Kidney (tissue), 14 donors: ENCODE results near the gene ADGRL3. TPM values are rescaled to one million over a fixed set of nuclear protein-coding genes. Genes with fewer than 3 reads are reported as not detected.

ENCODE experiments used
- DNase-seq, 5 donors: peaks; one replicate each; pipeline ENCODE4 v3.0.0-alpha.2; 2013 to 2020
- FAIRE-seq: peaks from 2 replicates; lab custom pipeline; 2012; peaks lifted over from hg19 to GRCh38; lab: Jason Lieb, UNC
- H3K27ac ChIP-seq, 2 donors: one replicate each; pipeline ENCODE4 v1.7.0; 2013; ENCODE audit warnings: low read depth in 2 of 2, low read length in 2 of 2, inconsistent platforms in 1 of 2
- H3K27me3 ChIP-seq: one replicate; pipeline ENCODE4 v1.7.1; 2013; ENCODE audit warnings: low read length, inconsistent platforms; ENCODE audit not compliant: control insufficient read depth, insufficient read depth
- H3K36me3 ChIP-seq, 3 donors: one replicate each; pipeline versions ENCODE4 v1.7.0 to v1.7.1; 2013; ENCODE audit warnings: low read length in 3 of 3, control low read depth in 1 of 3, inconsistent platforms in 1 of 3; ENCODE audit not compliant: insufficient read depth in 3 of 3, control insufficient read depth in 2 of 3
- H3K4me1 ChIP-seq, 3 donors: one replicate each; pipeline versions ENCODE4 v1.7.0 to v1.7.1; 2013; ENCODE audit warnings: low read length in 3 of 3, inconsistent platforms in 1 of 3, low read depth in 1 of 3; ENCODE audit not compliant: control insufficient read depth in 2 of 3, insufficient read depth in 2 of 3
- H3K4me3 ChIP-seq, 3 donors: one replicate each; pipeline versions ENCODE4 v1.7.0 to v1.8.1; 2013; ENCODE audit warnings: low read length in 3 of 3, control low read depth in 1 of 3, inconsistent platforms in 1 of 3
- H3K9ac ChIP-seq, 3 donors: one replicate each; pipeline versions ENCODE4 v1.7.0 to v1.7.1; 2013; ENCODE audit warnings: low read length in 3 of 3, control low read depth in 1 of 3, inconsistent platforms in 1 of 3
- H3K9me3 ChIP-seq, 3 donors: one replicate each; pipeline versions ENCODE4 v1.7.0 to v1.7.1; 2013; ENCODE audit warnings: low read length in 3 of 3, control low read depth in 1 of 3, inconsistent platforms in 1 of 3; ENCODE audit not compliant: control insufficient read depth in 2 of 3, insufficient read depth in 1 of 3
- CTCF ChIP-seq: IDR thresholded peaks from 3 replicates; pipeline ENCODE4 v1.5.1; 2012; ENCODE audit warnings: mild to moderate bottlenecking, moderate library complexity, borderline replicate concordance; ENCODE audit not compliant: insufficient read depth; ENCODE audit errors: extremely low read depth
- intact Hi-C: fragments of 100-400 bp; cut with DNase I; formaldehyde crosslinking; loops from one replicate; pipeline ENCODE4 v1.11.1; 2022
- polyA plus RNA-seq: library from polyadenylated mRNA; stranded (reverse); fragments of 350-450 nt; fragmentation: Illumina TruSeq; extraction: RNeasy Lipid Tissue Mini Kit (QIAGEN cat#74804); gene quantifications from one replicate; pipeline ENCODE4 v1.2.3, GENCODE V29; 2014; ENCODE audit warnings: low read depth, low replicate concordance; ENCODE audit not compliant: insufficient read depth
- total RNA-seq: library from RNA; stranded (reverse); fragmentation: NEBNext Ultra II Directional; extraction: Animal tissue kit (Norgen Biotek cat#: 25700); gene quantifications from one replicate; pipeline ENCODE4 v1.2.1, GENCODE V29; 2021
- donor health status: control.
- donor health status: control.
- donor health status: control.
- donor health status: control.
- donor health status: control.
- donor health status: DM: yes; HTN: yes; CAD: no.
- donor health status: Normal renal cell carcinoma (clear cell type).

ADGRL3 gene
- total and polyA plus RNA-seq, 2 donors from 2014 or later = 1.3 to 8.9 TPM

GRCh38 chr4:61853041-61853440 is 652.9 kb downstream of the ADGRL3 start:
- Histone ChIP-seq H3K9ac (no peak overlapping the region), H3K27ac (no peak overlapping the region), H3K9me3 (no peaks in the 10 kb centered on the region), H3K27me3 (no peaks in the 10 kb centered on the region), H3K4me1 (no peaks in the 10 kb centered on the region), H3K36me3 (no peaks in the 10 kb centered on the region), H3K4me3 (no peak overlapping the region)
- DNase-seq (no peak), FAIRE-seq (no peak)
- no peak for TF ChIP-seq CTCF
- intact Hi-C loops = no loop called here

- intact Hi-C loops = no loop called here
- no peak overlapping the region for H3K9ac ChIP-seq
- H3K27me3 ChIP-seq = no peaks in the 10 kb centered on the region
- H3K4me1 ChIP-seq = no peaks in the 10 kb centered on the region
- H3K27ac ChIP-seq = no peak overlapping the region
- DNase-seq (no peak), FAIRE-seq (no peak)
- no peaks in the 10 kb centered on the region for H3K9me3 ChIP-seq
- no peak for TF ChIP-seq CTCF
- no peaks in the 10 kb centered on the region for H3K36me3 ChIP-seq
- no peak overlapping the region for H3K4me3 ChIP-seq
Observed at GRCh38 chr4:61860376-61860775, 660.2 kb downstream of the ADGRL3 start.

GRCh38 chr4:61864286-61864685 is 664.2 kb downstream of the ADGRL3 start:
- intact Hi-C loops = no loop called here
- H3K9me3 ChIP-seq = no peaks in the 10 kb centered on the region
- H3K27me3 ChIP-seq = no peaks in the 10 kb centered on the region
- no peak overlapping the region for H3K9ac ChIP-seq
- H3K36me3 ChIP-seq = no peaks in the 10 kb centered on the region
- FAIRE-seq (no peak), DNase-seq (no peak)
- H3K4me3 ChIP-seq = no peak overlapping the region
- no peak for TF ChIP-seq CTCF
- H3K27ac ChIP-seq = no peak overlapping the region
- H3K4me1 ChIP-seq = no peaks in the 10 kb centered on the region

- no peak for TF ChIP-seq CTCF
- no peaks in the 10 kb centered on the region for H3K27me3 ChIP-seq
- H3K9me3 ChIP-seq = no peaks in the 10 kb centered on the region
- no peak overlapping the region for H3K9ac ChIP-seq
- H3K4me3 ChIP-seq = no peak overlapping the region
- no peaks in the 10 kb centered on the region for H3K4me1 ChIP-seq
- H3K27ac ChIP-seq = no peak overlapping the region
- DNase-seq = no peak
- no peak for FAIRE-seq
- intact Hi-C loops = no loop called here
- no peaks in the 10 kb centered on the region for H3K36me3 ChIP-seq
Observed at GRCh38 chr4:61866378-61867030, 666.4 kb downstream of the ADGRL3 start.
